Caki2 (cell line): ENCODE measurements around the gene TLCD3A. TPM values are rescaled to one million over a fixed set of nuclear protein-coding genes. Genes with fewer than 3 reads are reported as not detected.
A peak's percentile ranks its signal among the peaks of the same experiment; 100 is the strongest.

Experiments
- DNase-seq: peaks from one replicate; pipeline ENCODE4 v3.0.0-alpha.2; 2015; ENCODE audit warnings: low read depth
- in situ Hi-C: cut with HindIII; loops from 2 replicates; pipeline ENCODE4 v1.10.0; 2016; ENCODE audit warnings: low sequenced_read_pairs, low pct_unique_long_range_greater_than_20kb, mixed read lengths
- total RNA-seq: library from RNA; depleted of rRNA; stranded (reverse); fragments of >200 nt; shearing (Covaris generic); gene quantifications from 2 replicates; pipeline ENCODE4 v1.2.3, GENCODE V29; 2014; ENCODE audit warnings: low replicate concordance

TLCD3A gene
- total RNA-seq, 1 experiment from 2014 or later, result 34.3 TPM

GRCh38 chr17:704111-704864 lies 28.1 kb upstream of the TLCD3A start:
- in situ Hi-C loops, result no loop called here
- DNase-seq, result no peak

- no peak for DNase-seq
- in situ Hi-C loops, result no loop called here
Measured at GRCh38 chr17:705011-705410, 27.4 kb upstream of the TLCD3A start.

GRCh38 chr17:705863-706262 lies 26.5 kb upstream of the TLCD3A start:
- DNase-seq, result no peak

GRCh38 chr17:708132-708531 lies 24.3 kb upstream of the TLCD3A start:
- DNase-seq, result no peak
- in situ Hi-C loops, result no loop called here

More at GRCh38 chr17:705863-706262, 26.5 kb upstream of the TLCD3A start:
- in situ Hi-C loops, result no loop called here

GRCh38 chr17:718075-718474 lies 14.3 kb upstream of the TLCD3A start:
- in situ Hi-C loops, result no loop called here

GRCh38 chr17:720706-721539 lies 11.5 kb upstream of the TLCD3A start:
- in situ Hi-C loops, result no loop called here
- DNase-seq, result no peak

More at GRCh38 chr17:718075-718474, 14.3 kb upstream of the TLCD3A start:
- DNase-seq, result no peak

- in situ Hi-C loops, result no loop called here
- no peak for DNase-seq
Measured at GRCh38 chr17:721540-721937, 10.9 kb upstream of the TLCD3A start.

- in situ Hi-C loops, result no loop called here
- no peak for DNase-seq
Measured at GRCh38 chr17:725084-725483, 7.3 kb upstream of the TLCD3A start.

- in situ Hi-C loops, result no loop called here
Measured at GRCh38 chr17:725746-726145, 6.7 kb upstream of the TLCD3A start.

GRCh38 chr17:726271-726919 lies 6.0 kb upstream of the TLCD3A start:
- in situ Hi-C loops, result no loop called here
- DNase-seq, result no peak

More at GRCh38 chr17:725746-726145, 6.7 kb upstream of the TLCD3A start:
- DNase-seq, result no peak

- DNase-seq, result no peak
- in situ Hi-C loops, result no loop called here
Measured at GRCh38 chr17:728911-729310, 3.5 kb upstream of the TLCD3A start.

- in situ Hi-C loops, result no loop called here
Measured at GRCh38 chr17:731644-732066, 741 bp upstream of the TLCD3A start.

GRCh38 chr17:732902-733720 lies 715 bp downstream of the TLCD3A start:
- DNase-seq, result peak; percentile 50

More at GRCh38 chr17:731644-732066, 741 bp upstream of the TLCD3A start:
- no peak for DNase-seq

GRCh38 chr17:733743-734142 lies 1.3 kb downstream of the TLCD3A start:
- no peak for DNase-seq
- in situ Hi-C loops, result no loop called here

More at GRCh38 chr17:732902-733720, 715 bp downstream of the TLCD3A start:
- in situ Hi-C loops, result no loop called here

GRCh38 chr17:737561-738113 lies 5.2 kb downstream of the TLCD3A start:
- DNase-seq, result no peak

GRCh38 chr17:740240-741017 lies 8.0 kb downstream of the TLCD3A start:
- DNase-seq, result no peak
- in situ Hi-C loops, result no loop called here

More at GRCh38 chr17:737561-738113, 5.2 kb downstream of the TLCD3A start:
- in situ Hi-C loops, result no loop called here
